OCI-LY1 (cell line): Measurements from ENCODE around the gene VSTM4.

Experiments
- H2AFZ ChIP-seq: fragments of 200-600 bp; sonication (generic), shearing (Covaris generic); 2 replicates; pipeline ENCODE4 v1.6.0; 2014; ENCODE audit warnings: antibody characterized with exemption, mild to moderate bottlenecking, low read length
- H3F3A ChIP-seq: fragments of 200-600 bp; sonication (generic), shearing (Covaris generic); 2 replicates; pipeline ENCODE4 v1.6.0; 2014; ENCODE audit warnings: mild to moderate bottlenecking, antibody characterized with exemption, low read length, moderate library complexity; ENCODE audit not compliant: insufficient read depth
- H3K27ac ChIP-seq: fragments of 200-600 bp; sonication (generic); 2 replicates; pipeline ENCODE4 v1.5.1; 2014; ENCODE audit warnings: low read length, mixed run types, mild to moderate bottlenecking, low read depth; ENCODE audit not compliant: poor library complexity, severe bottlenecking
- H3K27me3 ChIP-seq: fragments of 200-600 bp; sonication (generic); 2 replicates; pipeline ENCODE4 v1.6.0; 2014; ENCODE audit warnings: antibody characterized with exemption, mild to moderate bottlenecking, low read length, moderate library complexity; ENCODE audit not compliant: insufficient read depth
- H3K36me3 ChIP-seq: fragments of 200-600 bp; sonication (generic); 2 replicates; pipeline ENCODE4 v1.6.1; 2014; ENCODE audit warnings: mild to moderate bottlenecking, antibody characterized with exemption, low read length, moderate library complexity, mixed read lengths; ENCODE audit not compliant: insufficient read depth
- H3K4me1 ChIP-seq: fragments of 200-600 bp; sonication (generic); 2 replicates; pipeline ENCODE4 v1.5.1; 2014; ENCODE audit warnings: mild to moderate bottlenecking, low read length, moderate library complexity; ENCODE audit not compliant: insufficient read depth, severe bottlenecking
- H3K4me2 ChIP-seq: fragments of 200-600 bp; sonication (generic), shearing (Covaris generic); 2 replicates; pipeline ENCODE4 v1.6.1; 2014; ENCODE audit warnings: low read length
- H3K4me3 ChIP-seq: fragments of 200-600 bp; sonication (generic); 2 replicates; pipeline ENCODE4 v1.5.1; 2014; ENCODE audit warnings: low read length, low read depth, mild to moderate bottlenecking, mixed read lengths; ENCODE audit not compliant: poor library complexity, severe bottlenecking
- H3K79me2 ChIP-seq: fragments of 200-600 bp; shearing (Covaris generic); 2 replicates; pipeline ENCODE4 v1.6.1; 2016; ENCODE audit warnings: mixed run types, low read length, mixed read lengths; ENCODE audit not compliant: insufficient read depth
- H3K9ac ChIP-seq: fragments of 200-600 bp; sonication (generic), shearing (Covaris generic); 2 replicates; pipeline ENCODE4 v1.6.1; 2014; ENCODE audit warnings: mild to moderate bottlenecking, low read length, mixed read lengths
- H3K9me2 ChIP-seq: fragments of 200-600 bp; sonication (generic), shearing (Covaris generic); 2 replicates; pipeline ENCODE4 v1.6.1; 2014; ENCODE audit warnings: low read depth, mild to moderate bottlenecking, low read length, mixed read lengths
- H3K9me3 ChIP-seq: fragments of 200-600 bp; shearing (Covaris generic); 2 replicates; pipeline ENCODE4 v1.6.1; 2014; ENCODE audit warnings: low read length, mixed read lengths
- H4K20me1 ChIP-seq: fragments of 200-600 bp; sonication (generic), shearing (Covaris generic); 2 replicates; pipeline ENCODE4 v1.6.0; 2016; ENCODE audit warnings: mild to moderate bottlenecking, low read length; ENCODE audit not compliant: insufficient read depth
- EZH2 ChIP-seq: fragments of 200-600 bp; sonication (generic), shearing (Covaris generic); IDR thresholded peaks from 2 replicates; pipeline ENCODE4 v1.8.0; 2017; ENCODE audit warnings: borderline replicate concordance, mixed run types, mild to moderate bottlenecking, antibody characterized with exemption, low read length, moderate library complexity, mixed read lengths
- TF ChIP-seq, protein P1 (sequence below): fragments of 200-600 bp; sonication (generic), shearing (Covaris generic); IDR thresholded peaks from 2 replicates; pipeline ENCODE4 v1.5.1; 2017; ENCODE audit warnings: mild to moderate bottlenecking, antibody characterized with exemption, low read length, moderate library complexity, mixed read lengths

The VSTM4 gene

DNA sequence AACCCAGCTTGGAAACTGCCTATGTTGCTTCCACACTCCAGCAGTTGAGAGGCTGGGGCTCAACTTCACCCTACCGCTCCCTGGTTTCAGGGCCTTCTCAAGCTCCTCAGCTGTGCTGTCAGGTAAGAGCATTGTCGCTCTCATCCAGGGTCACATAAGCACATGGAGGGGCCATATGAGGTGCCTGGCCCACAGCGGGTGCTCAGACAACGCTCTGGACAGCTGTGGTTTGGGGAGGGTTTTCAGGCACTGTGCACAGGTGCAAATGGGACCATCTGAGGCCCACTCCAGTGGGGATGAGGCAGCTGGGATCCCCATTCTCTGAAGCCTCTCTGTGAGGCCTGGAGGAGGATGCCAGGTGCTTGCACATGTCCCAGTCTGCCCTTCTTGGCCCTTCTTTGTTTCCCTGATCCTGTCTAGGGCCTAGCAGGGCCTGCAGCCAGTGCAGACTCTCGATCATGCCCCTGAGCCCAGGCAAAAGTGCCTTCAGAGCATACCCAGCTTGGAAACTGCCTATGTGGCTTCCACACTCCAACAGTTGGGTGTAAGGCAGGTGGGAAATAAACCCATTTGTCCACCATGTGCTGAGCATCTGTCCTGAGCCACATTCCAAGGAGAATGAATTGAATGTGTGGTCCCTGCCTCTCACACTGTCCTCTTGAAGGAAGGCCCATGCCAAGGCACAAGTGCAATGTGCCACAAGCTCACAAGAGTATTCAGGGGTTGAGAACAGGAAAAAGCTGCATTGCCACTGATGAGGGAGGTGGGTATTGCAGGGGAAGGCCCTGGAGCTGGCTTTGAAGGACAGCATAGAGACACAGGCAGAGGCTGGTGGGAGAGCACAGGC is 40.3 kb downstream of the VSTM4 start:
- Histone ChIP-seq H3K4me3 (no peak overlapping the region), H3K27ac (no peak overlapping the region)
- no peak for TF ChIP-seq EZH2
- TF ChIP-seq, protein P1, sequence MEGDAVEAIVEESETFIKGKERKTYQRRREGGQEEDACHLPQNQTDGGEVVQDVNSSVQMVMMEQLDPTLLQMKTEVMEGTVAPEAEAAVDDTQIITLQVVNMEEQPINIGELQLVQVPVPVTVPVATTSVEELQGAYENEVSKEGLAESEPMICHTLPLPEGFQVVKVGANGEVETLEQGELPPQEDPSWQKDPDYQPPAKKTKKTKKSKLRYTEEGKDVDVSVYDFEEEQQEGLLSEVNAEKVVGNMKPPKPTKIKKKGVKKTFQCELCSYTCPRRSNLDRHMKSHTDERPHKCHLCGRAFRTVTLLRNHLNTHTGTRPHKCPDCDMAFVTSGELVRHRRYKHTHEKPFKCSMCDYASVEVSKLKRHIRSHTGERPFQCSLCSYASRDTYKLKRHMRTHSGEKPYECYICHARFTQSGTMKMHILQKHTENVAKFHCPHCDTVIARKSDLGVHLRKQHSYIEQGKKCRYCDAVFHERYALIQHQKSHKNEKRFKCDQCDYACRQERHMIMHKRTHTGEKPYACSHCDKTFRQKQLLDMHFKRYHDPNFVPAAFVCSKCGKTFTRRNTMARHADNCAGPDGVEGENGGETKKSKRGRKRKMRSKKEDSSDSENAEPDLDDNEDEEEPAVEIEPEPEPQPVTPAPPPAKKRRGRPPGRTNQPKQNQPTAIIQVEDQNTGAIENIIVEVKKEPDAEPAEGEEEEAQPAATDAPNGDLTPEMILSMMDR = no peak

DNA sequence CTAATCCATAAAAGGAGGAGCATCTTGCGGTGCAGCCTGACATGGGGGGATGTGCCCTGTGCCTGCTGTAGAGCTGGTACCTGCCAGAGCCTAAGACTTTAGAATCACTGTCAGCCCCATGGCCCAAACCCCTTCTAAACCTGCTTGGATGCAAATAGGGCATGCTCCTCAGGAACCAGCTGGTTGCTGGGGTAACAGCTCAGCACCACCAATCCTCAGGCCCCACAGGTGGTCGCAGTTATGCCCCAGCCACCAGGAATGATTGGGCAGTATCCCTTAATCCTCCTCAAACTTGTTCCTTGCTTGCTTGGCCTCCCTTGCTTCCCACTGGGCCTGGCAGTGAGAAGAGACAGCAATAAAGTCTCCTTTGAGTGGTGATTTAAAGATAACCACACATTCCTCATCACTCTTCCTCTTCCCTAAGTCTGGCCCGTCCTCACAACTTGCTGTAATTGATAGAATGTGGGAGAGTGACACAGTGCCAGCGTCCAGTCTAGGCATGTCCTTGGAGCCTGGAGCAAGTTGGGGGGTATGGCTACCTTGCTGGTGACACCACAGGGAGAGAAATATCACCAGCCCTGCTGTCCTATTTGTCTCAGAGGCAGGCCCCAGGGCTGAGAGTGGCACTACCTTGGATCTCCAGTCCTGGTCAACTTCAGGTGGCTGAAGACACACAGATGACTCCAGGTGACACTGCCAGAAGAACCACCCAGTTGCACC is 43.0 kb downstream of the VSTM4 start:
- Histone ChIP-seq H3K27ac (no peak overlapping the region), H3K27me3 (no peaks in the 10 kb centered on the region), H3K4me3 (no peak overlapping the region), H4K20me1 (no peaks in the 10 kb centered on the region), H3K9ac (no peak overlapping the region), H3K9me2 (no peaks in the 10 kb centered on the region), H3K4me2 (no peak overlapping the region), H3K9me3 (no peaks in the 10 kb centered on the region), H3K79me2 (no peaks in the 10 kb centered on the region), H3F3A (no peaks in the 10 kb centered on the region), H3K36me3 (no peaks in the 10 kb centered on the region), H2AFZ (no peak overlapping the region), H3K4me1 (no peaks in the 10 kb centered on the region)
- TF ChIP-seq, protein P1 = no peak

More for the DNA sequence above, 40.3 kb downstream of the VSTM4 start:
- Histone ChIP-seq H4K20me1 (no peaks in the 10 kb centered on the region), H3K9me2 (no peaks in the 10 kb centered on the region), H3K9me3 (no peaks in the 10 kb centered on the region), H3K4me2 (no peak overlapping the region), H3F3A (no peaks in the 10 kb centered on the region), H3K9ac (no peak overlapping the region), H3K27me3 (no peaks in the 10 kb centered on the region), H3K36me3 (no peaks in the 10 kb centered on the region), H3K4me1 (no peaks in the 10 kb centered on the region), H2AFZ (no peak overlapping the region), H3K79me2 (no peaks in the 10 kb centered on the region)

DNA sequence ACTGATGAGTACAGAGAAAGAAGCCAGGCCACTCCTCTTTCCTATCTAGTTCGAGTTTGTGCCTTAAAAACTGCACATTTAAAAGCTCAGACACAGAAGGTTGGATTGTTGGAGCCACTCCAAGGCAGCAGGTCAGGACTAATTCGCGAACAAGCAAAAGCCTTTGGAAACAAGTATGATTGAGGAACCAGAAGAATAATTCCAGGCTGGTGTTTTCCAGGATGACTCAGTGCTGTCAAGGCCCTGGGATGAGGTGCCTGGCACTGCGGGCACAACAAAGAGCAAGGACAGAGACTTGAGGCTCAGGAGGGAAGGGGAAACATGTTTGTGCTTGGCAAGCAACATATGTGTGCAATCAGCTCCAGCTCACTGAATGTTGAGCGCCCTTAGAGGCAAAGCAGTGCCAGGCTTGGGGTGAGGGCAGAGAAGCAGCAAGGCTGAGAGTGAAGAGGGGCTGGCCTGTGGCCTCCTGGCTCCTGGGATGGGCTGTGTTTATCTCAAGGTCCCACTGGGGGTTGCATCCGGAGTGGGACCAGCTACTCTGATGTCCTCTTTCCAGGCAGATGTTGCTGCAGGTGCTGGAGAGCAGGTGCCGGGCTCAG is 44.1 kb downstream of the VSTM4 start:
- H3K9ac ChIP-seq = no peak overlapping the region
- H3K9me3 ChIP-seq = no peaks in the 10 kb centered on the region
- H3K27ac ChIP-seq = no peak overlapping the region

More for the DNA sequence above, 44.1 kb downstream of the VSTM4 start:
- no peak overlapping the region for H3K4me3 ChIP-seq
- H2AFZ ChIP-seq = no peak overlapping the region
- TF ChIP-seq, protein P1 = no peak
- no peak for TF ChIP-seq EZH2
- H3K27me3 ChIP-seq = no peaks in the 10 kb centered on the region
- H3K36me3 ChIP-seq = no peaks in the 10 kb centered on the region
- no peaks in the 10 kb centered on the region for H3K9me2 ChIP-seq
- H3K79me2 ChIP-seq = no peaks in the 10 kb centered on the region
- H3K4me1 ChIP-seq = no peaks in the 10 kb centered on the region
- H4K20me1 ChIP-seq = no peaks in the 10 kb centered on the region
- H3K4me2 ChIP-seq = no peak overlapping the region
- no peaks in the 10 kb centered on the region for H3F3A ChIP-seq
